Prostate gland (tissue), 2 donors: Measurements from ENCODE around the gene FHDC1. TPM values are rescaled to one million over a fixed set of nuclear protein-coding genes. Genes with fewer than 3 reads are reported as not detected.

ENCODE experiments used
- DNase-seq: peaks from one replicate; pipeline ENCODE4 v3.0.0-alpha.2; 2019; ENCODE audit warnings: low spot score
- H3K27ac ChIP-seq, 2 donors: fragments of 200-600 bp; sonication (generic); 2 replicates each; pipeline ENCODE4 v1.5.1; 2017 to 2019
- H3K27me3 ChIP-seq: fragments of 200-600 bp; sonication (generic); replicated peaks from 2 replicates; pipeline ENCODE4 v1.5.1; 2019; ENCODE audit not compliant: insufficient read depth
- H3K36me3 ChIP-seq, 2 donors: fragments of 200-600 bp; sonication (generic); 1 replicate in 1 of 2; 2 replicates in 1 of 2; pipeline versions ENCODE4 v1.5.1 to v1.8.1; 2017 to 2019
- H3K4me1 ChIP-seq: fragments of 200-600 bp; sonication (generic); replicated peaks from 2 replicates; pipeline ENCODE4 v1.5.1; 2019
- H3K4me3 ChIP-seq, 2 donors: fragments of 200-600 bp; sonication (generic); 2 replicates each; pipeline ENCODE4 v1.5.1; 2017 to 2019
- H3K9me3 ChIP-seq: fragments of 200-600 bp; sonication (generic); 2 replicates; pipeline ENCODE4 v1.5.1; 2017
- CTCF ChIP-seq, 4 experiments: fragments of 200-600 bp in 2 of 4; fragments of 450-650 bp in 2 of 4; sonication (generic) in 2 of 4; IDR thresholded peaks; 1 replicate in 3 of 4; 2 replicates in 1 of 4; pipeline ENCODE4 v1.5.1; 2016 to 2019; ENCODE audit warnings: antibody characterized with exemption in 4 of 4, mild to moderate bottlenecking in 2 of 4, moderate library complexity in 2 of 4
- POLR2A ChIP-seq: fragments of 450-650 bp; IDR thresholded peaks from one replicate; pipeline ENCODE4 v1.6.1; 2016; ENCODE audit warnings: antibody characterized with exemption, mild to moderate bottlenecking
- POLR2AphosphoS5 ChIP-seq: sonication (generic); formaldehyde crosslinking; IDR thresholded peaks from one replicate; pipeline ENCODE4 v1.6.1; 2017; ENCODE audit warnings: antibody characterized with exemption
- WGBS: methylation state at CpG from one replicate; pipeline ENCODE4 v1.1.5; 2018; 5-methylcytosine and 5-hydroxymethylcytosine counted together
- intact Hi-C: fragments of 100-400 bp; cut with DNase I; formaldehyde crosslinking; loops from one replicate; pipeline ENCODE4 v1.14.2; 2022
- total RNA-seq, 2 donors: library from RNA; depleted of rRNA; stranded (reverse); fragments of >200 nt; gene quantifications; one replicate each; pipeline ENCODE4 v1.1.0, GENCODE V29; 2016

FHDC1 gene
- total RNA-seq, 2 donors from 2014 or later = 11.0 to 15.3 TPM

DNA sequence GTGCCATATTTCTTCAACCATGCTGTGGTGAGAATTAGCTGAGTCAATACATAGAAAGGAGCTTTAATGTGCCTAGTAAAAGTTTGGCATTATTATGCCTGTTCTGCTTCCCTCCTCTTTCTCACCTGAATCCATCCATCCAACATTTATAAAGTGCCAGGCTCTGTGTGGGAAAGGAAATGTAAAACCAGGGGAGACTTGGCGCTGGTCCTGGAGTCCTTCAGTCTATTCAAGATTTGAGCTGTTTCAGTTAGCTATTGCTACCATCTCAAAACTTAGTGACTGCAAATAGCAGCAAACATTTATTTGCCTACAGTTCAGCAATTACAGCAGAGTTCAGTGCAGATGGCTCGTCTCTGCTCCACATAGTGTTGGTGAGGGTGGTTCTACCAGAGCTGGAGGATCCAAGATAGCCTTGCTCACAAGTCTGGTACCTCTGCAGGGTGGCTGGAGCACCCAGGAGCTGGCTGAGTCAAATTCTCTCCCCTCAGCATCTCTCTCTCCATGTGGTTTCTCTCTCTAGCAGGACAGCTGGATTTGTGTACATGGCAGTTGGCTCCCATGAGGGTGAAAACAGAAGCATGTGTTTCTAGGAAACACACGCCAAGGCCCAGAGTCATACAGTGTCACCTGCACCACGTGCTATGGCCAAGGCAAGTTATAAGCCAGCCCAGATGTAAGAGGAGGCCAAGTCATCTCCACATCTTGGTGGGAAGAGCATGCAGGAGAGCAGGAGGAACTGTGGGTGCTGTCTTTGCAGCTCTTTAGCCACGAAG, 77.3 kb downstream of the FHDC1 start:
- Histone ChIP-seq H3K4me1 (no peaks in the 10 kb centered on the region), H3K27me3 (no peaks in the 10 kb centered on the region), H3K4me3 (no peak overlapping the region), H3K27ac (no peak overlapping the region), H3K9me3 (no peaks in the 10 kb centered on the region), H3K36me3 (no peaks in the 10 kb centered on the region)
- TF ChIP-seq POLR2A (no peak), CTCF (IDR thresholded peaks at IDR 0.05) (no peak), POLR2AphosphoS5 (no peak)
- no peak for DNase-seq
- 60% methylated on average over 5 of the region's 5 CpGs for WGBS
- intact Hi-C loops = no loop called here

DNA sequence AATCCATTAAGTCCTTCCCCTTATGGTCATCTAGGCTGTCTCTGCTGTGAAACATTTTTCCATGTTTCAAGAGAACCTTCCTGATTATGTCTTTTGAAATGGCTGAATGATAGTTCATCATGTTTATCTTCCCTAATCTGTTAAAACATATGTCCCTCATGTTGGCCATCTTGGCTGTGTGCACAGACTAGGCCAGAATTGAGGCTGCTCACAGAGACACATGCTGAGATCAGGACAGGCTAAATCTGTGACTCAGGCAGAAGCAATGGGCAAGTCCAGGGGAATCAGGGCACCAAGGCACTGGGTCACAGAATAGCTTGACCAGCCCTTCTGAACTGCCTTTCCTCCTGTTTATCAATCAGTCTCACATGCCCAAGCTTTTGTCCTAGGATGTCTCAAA, 78.3 kb downstream of the FHDC1 start:
- Histone ChIP-seq H3K4me3 (no peak overlapping the region), H3K27ac (no peak overlapping the region), H3K9me3 (no peaks in the 10 kb centered on the region), H3K27me3 (no peaks in the 10 kb centered on the region), H3K4me1 (no peaks in the 10 kb centered on the region), H3K36me3 (no peaks in the 10 kb centered on the region)
- no peak for DNase-seq
- TF ChIP-seq POLR2A (no peak), CTCF (IDR thresholded peaks at IDR 0.05) (no peak), POLR2AphosphoS5 (no peak)
- intact Hi-C loops = no loop called here

DNA sequence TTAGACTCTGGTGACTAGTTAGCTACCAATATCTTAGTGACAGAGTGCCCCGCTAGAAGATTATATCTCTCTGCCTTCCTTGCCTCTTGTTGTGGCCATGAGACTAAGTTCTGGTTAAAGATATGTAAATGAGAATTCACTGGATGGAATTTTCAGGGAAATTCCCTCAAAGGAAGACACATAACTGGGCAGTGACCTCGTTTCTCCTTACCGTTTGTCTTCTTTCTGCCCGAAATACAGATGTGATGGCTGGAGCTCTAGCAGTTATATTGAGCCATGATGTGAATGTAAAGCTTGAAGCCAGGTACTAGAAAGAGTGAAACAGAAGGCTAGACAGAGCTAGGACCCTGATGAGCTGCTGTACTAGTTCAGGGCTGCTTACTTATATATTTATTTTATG, 80.5 kb downstream of the FHDC1 start:
- WGBS = 96% methylated on average over 4 of the region's 4 CpGs
- no peaks in the 10 kb centered on the region for H3K4me1 ChIP-seq
- intact Hi-C loops = no loop called here

DNA sequence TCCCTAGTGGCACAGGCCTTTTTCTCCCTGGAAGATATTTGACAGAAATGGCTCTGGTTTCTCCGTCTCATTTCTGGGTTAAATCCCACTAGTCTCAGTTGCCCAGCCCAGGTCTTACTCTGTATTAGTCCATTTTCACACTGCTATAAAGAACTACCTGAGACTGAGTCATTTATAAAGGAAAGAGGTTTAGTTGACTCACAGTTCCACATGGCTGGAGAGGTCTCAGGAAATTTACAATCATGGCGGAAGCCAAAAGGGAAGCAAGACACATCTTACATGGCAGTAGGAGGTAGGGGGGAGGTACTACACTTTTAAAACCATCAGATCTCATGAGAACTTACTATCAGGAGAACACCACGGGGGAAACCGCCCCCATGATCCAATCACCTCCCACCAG, 81.9 kb downstream of the FHDC1 start:
- Histone ChIP-seq H3K9me3 (no peaks in the 10 kb centered on the region), H3K27me3 (no peaks in the 10 kb centered on the region), H3K4me1 (no peaks in the 10 kb centered on the region), H3K36me3 (no peaks in the 10 kb centered on the region), H3K27ac (no peak overlapping the region), H3K4me3 (no peak overlapping the region)
- no peak for DNase-seq
- 94% methylated on average over 4 of the region's 4 CpGs for WGBS
- intact Hi-C loops = no loop called here
- TF ChIP-seq CTCF (IDR thresholded peaks at IDR 0.05) (no peak), POLR2AphosphoS5 (no peak), POLR2A (no peak)

More for the DNA sequence above, 80.5 kb downstream of the FHDC1 start:
- DNase-seq = no peak
- Histone ChIP-seq H3K27ac (no peak overlapping the region), H3K9me3 (no peaks in the 10 kb centered on the region), H3K4me3 (no peak overlapping the region), H3K36me3 (no peaks in the 10 kb centered on the region), H3K27me3 (no peaks in the 10 kb centered on the region)
- TF ChIP-seq POLR2A = no peak
- TF ChIP-seq CTCF (IDR thresholded peaks at IDR 0.05) = no peak
- TF ChIP-seq POLR2AphosphoS5 = no peak

DNA sequence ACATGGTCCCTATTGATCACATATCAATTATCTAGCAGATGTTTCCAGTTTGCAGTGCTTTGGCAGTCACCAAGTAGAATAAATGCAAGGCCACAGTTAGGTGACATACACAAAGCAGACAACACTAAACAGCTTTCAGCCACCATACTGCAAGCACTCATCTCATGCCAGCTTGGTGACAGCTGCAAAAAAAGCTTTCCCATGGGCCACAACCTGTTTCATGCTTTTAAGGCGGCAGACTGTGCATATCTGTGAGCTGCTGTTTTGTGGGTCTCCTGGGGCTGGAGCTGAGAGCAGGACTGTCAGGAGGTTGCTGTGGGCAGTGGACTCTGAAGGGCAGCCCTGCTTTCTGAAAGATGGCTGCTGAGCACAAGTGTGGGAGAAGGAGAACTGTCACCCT, 82.6 kb downstream of the FHDC1 start:
- intact Hi-C loops = no loop called here
- no peak overlapping the region for H3K27ac ChIP-seq
- TF ChIP-seq POLR2AphosphoS5 (no peak), POLR2A (no peak), CTCF (IDR thresholded peaks at IDR 0.05) (no peak)
- no peaks in the 10 kb centered on the region for H3K9me3 ChIP-seq
- no peaks in the 10 kb centered on the region for H3K36me3 ChIP-seq
- no peak for DNase-seq
- WGBS = 100% methylated on average over 1 of the region's 1 CpG
- H3K4me1 ChIP-seq = no peaks in the 10 kb centered on the region
- H3K4me3 ChIP-seq = no peak overlapping the region
- H3K27me3 ChIP-seq = no peaks in the 10 kb centered on the region
